Measurements from ENCODE around the gene HYLS1. TPM values are rescaled to one million over a fixed set of nuclear protein-coding genes. Genes with fewer than 3 reads are reported as not detected.
A peak's percentile ranks its signal among the peaks of the same experiment; 100 is the strongest.

HYLS1 gene
- total and polyA plus RNA-seq, 9 donors, result 2.2 to 8.8 (median 4.5) TPM

- intact Hi-C loops (cut with DNase I), result no loop called here
- DNase-seq, result no peak
- Histone ChIP-seq H3K4me1 (ENCODE audit: insufficient read depth) (peaks cover 4% of the 10 kb centered on the region), H3K9me3 (no peaks in the 10 kb centered on the region), H3K27ac (no peak overlapping the region), H3K36me3 (no peaks in the 10 kb centered on the region), H3K27me3 (no peaks in the 10 kb centered on the region), H3K4me3 (no peak overlapping the region)
- WGBS, 3 donors, result 88 to 92% (median 91%) methylated on average over 5 of the region's 5 CpGs
- TF ChIP-seq EP300 (IDR thresholded peaks at IDR 0.05) (no peak), CTCF (IDR thresholded peaks at IDR 0.05) (no peak), POLR2A (IDR thresholded peaks at IDR 0.05) (no peak)
Observed at GRCh38 chr11:125938418-125938817, 51.0 kb downstream of the HYLS1 start.

GRCh38 chr11:125939081-125939521 lies 51.6 kb downstream of the HYLS1 start:
- Histone ChIP-seq H3K27me3 (no peaks in the 10 kb centered on the region), H3K36me3 (no peaks in the 10 kb centered on the region), H3K4me1 (ENCODE audit: insufficient read depth) (peaks cover 4% of the 10 kb centered on the region), H3K9me3 (no peaks in the 10 kb centered on the region), H3K4me3 (no peak overlapping the region), H3K27ac (no peak overlapping the region)
- intact Hi-C loops (cut with DNase I), result no loop called here
- 25 to 32% (median 31%) methylated on average over 4 of the region's 4 CpGs for WGBS, 3 donors
- no peak for DNase-seq
- TF ChIP-seq POLR2A (IDR thresholded peaks at IDR 0.05) (no peak), CTCF (IDR thresholded peaks at IDR 0.05) (no peak), EP300 (IDR thresholded peaks at IDR 0.05) (no peak)

GRCh38 chr11:125940145-125940544 lies 52.7 kb downstream of the HYLS1 start:
- Histone ChIP-seq H3K4me1 (ENCODE audit: insufficient read depth) (peaks cover 4% of the 10 kb centered on the region), H3K9me3 (no peaks in the 10 kb centered on the region), H3K27me3 (no peaks in the 10 kb centered on the region), H3K27ac (no peak overlapping the region), H3K36me3 (no peaks in the 10 kb centered on the region), H3K4me3 (no peak overlapping the region)
- intact Hi-C loops (cut with DNase I), result loop anchor here in 2 of 4 donors (5.0 to 10.0 kb wide), 2 partner anchors 115 to 252 kb away; no protein-coding TSS in a partner anchor
- no peak for TF ChIP-seq CTCF (IDR thresholded peaks at IDR 0.05)
- WGBS, 3 donors, result 93 to 98% (median 97%) methylated on average over 4 of the region's 4 CpGs
- no peak for DNase-seq

- DNase-seq, result peak in 1 of 5 donors; percentile 1
- intact Hi-C loops (cut with DNase I), result loop anchor here in 2 of 4 donors (5.0 to 10.0 kb wide), 2 partner anchors 114 to 251 kb away; no protein-coding TSS in a partner anchor
- Histone ChIP-seq H3K27ac (no peak overlapping the region), H3K4me1 (ENCODE audit: insufficient read depth) (peaks cover 1% of the 10 kb centered on the region), H3K27me3 (no peaks in the 10 kb centered on the region), H3K4me3 (no peak overlapping the region), H3K9me3 (no peaks in the 10 kb centered on the region), H3K36me3 (no peaks in the 10 kb centered on the region)
- no peak for TF ChIP-seq POLR2A (IDR thresholded peaks at IDR 0.05)
- no peak for TF ChIP-seq EP300 (IDR thresholded peaks at IDR 0.05)
- TF ChIP-seq CTCF (IDR thresholded peaks at IDR 0.05), result no peak
- 78 to 96% (median 90%) methylated on average over 4 of the region's 4 CpGs for WGBS, 3 donors
Observed at GRCh38 chr11:125941267-125941618, 53.8 kb downstream of the HYLS1 start.
